GM10266 (cell line): Measurements from ENCODE around the gene CUL5.
A peak's percentile ranks its signal among the peaks of the same experiment; 100 is the strongest.
"Not testable (repeated sequence)": the region's sequence is repeated elsewhere in the genome, so short reads cannot be mapped to it uniquely, and the experiment has no call there.

ENCODE experiments used
- DNase-seq: peaks from one replicate; pipeline ENCODE4 v3.0.0; 2012; ENCODE audit errors: extremely low spot score
- TF ChIP-seq, protein P1 (sequence below): IDR thresholded peaks from 2 replicates; pipeline ENCODE4 v1.5.1; 2012; ENCODE audit warnings: mild to moderate bottlenecking, low read depth; ENCODE audit not compliant: control insufficient read depth, insufficient read depth; ENCODE audit errors: missing control alignments

The CUL5 gene

DNA sequence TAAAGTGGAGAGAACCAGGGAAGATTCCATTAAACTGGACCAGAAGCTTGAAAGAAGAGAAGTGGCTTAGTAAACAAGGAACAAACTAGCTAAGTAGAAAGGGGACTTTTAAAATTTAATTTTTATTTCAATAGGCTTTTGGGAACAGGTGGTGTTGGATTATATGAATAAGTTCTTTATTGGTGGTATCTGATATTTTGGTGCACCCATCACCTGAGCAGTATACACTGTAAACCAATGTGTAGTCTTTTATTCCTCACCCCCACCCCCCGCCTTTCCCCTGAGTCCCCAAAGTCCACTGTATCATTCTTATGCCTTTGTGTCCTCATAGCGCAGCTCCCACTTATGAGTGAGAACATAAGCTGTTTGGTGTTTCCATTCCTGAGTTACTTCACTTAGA is 120.1 kb downstream of the CUL5 start:
- DNase-seq = no peak
- TF ChIP-seq, protein P1, sequence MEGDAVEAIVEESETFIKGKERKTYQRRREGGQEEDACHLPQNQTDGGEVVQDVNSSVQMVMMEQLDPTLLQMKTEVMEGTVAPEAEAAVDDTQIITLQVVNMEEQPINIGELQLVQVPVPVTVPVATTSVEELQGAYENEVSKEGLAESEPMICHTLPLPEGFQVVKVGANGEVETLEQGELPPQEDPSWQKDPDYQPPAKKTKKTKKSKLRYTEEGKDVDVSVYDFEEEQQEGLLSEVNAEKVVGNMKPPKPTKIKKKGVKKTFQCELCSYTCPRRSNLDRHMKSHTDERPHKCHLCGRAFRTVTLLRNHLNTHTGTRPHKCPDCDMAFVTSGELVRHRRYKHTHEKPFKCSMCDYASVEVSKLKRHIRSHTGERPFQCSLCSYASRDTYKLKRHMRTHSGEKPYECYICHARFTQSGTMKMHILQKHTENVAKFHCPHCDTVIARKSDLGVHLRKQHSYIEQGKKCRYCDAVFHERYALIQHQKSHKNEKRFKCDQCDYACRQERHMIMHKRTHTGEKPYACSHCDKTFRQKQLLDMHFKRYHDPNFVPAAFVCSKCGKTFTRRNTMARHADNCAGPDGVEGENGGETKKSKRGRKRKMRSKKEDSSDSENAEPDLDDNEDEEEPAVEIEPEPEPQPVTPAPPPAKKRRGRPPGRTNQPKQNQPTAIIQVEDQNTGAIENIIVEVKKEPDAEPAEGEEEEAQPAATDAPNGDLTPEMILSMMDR = no peak

DNA sequence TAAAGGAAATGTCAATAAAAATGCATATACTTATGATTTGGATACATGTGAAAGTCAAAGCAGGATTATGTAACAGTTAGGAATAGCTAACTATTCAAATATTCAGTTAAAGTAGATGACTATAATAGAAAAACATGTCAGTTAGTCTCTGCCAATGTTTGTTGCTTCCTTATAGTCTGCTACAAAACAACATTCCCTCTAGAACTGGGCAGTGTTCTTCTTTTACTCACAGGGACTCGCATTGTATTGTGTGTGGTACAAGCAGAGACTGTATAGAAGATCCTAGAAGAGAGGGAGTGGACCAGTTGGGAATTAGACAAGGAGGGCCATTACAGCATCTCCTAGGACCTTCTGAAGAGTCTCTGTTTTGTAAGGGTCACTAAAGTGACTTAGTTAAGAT is 123.3 kb downstream of the CUL5 start:
- TF ChIP-seq, protein P1 = no peak
- no peak for DNase-seq

DNA sequence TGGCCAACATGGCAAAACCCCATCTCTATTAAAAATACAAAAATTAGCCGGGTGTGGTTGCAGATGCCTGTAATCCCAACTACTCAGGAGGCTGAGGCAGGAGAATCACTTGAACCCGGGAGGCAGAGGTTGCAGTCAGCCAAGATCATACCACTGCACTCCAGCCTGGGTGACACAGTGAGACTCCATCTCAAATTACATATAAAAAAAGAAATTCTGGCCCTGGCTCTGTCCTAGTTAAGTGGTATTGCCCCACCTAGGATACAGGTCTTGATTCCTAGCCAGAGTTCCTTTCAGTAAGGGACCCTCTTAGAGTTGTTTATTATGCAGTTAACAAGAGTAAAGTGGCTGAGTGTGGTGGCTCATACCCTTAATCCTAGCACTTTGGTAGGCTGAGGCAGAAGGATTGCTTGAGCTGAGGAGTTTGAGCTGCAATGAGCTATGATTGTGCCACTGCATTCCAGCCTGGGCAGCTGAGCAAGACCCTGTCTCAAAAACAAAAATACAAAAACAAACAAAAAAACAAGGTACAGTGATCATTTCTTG is 124.4 kb downstream of the CUL5 start:
- not testable (repeated sequence) for DNase-seq

DNA sequence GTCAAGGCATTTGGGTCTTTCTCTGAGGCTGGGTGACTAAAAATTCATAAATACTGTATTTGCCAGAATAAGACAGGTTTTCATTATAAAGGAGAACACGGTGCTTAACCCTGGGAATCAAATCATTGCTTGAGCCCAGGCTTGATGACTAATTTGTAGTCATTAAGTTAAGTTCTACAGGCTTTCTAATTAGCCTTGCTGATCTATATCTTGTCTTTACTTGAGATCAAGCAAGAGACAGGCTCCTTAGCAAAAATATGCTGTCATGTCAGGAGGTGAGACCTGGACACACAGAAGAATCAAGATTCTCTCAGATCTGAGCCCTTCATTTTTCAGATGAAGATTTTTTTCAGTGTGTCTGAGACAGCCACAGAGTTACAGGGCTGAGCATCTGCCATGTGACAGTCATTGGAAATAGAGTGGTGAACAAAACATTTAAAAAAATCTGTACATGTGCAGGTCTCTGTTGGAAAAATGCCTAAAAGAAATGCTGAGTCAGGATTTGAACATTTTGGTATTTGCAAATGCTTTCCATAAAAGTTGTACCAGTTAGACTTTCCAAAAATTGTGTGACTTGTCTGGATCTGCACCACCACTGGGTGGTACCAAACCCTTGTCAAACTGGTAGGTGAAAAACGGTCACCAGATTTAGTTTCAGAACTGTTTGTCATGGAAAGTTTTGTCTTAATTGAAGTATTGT is 127.3 kb downstream of the CUL5 start:
- TF ChIP-seq, protein P1 = peak; percentile 33
- DNase-seq = no peak

DNA sequence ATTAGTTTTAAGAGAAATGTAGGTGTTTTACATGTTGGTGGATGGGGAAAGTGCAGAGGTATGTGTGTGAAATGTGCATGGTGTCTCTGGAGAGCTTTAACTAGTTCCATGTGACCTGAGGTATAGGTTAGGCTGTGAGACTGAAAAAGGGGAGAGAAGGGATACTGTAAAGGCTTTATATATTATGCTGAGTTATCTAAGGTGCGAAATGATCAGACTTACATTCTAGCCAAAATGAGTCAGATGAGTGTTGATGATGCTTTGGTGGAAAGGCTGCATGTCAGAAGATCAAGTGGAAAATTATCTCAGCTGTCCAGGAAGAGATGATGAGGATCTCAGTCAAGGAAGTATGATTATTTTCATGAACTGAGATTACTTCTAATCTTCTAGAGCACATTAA is 128.5 kb downstream of the CUL5 start:
- TF ChIP-seq, protein P1 = no peak
- no peak for DNase-seq

DNA sequence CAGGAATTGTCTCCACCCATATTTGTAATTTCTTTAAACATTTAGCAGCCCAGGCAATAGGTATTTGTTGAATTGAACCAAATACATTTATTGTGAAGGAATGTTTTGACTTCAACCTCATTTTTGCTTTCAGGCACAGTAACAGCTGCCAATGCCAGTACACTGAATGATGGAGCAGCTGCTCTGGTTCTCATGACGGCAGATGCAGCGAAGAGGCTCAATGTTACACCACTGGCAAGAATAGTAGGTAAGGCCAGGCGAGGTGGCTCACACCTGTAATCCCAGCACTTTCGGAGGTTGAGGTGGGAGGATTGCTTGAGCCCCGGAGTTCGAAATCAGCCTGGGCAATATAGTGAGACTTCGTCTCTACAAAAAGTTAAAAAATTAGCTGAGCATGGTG is 133.6 kb downstream of the CUL5 start:
- DNase-seq = no peak
- TF ChIP-seq, protein P1 = no peak

DNA sequence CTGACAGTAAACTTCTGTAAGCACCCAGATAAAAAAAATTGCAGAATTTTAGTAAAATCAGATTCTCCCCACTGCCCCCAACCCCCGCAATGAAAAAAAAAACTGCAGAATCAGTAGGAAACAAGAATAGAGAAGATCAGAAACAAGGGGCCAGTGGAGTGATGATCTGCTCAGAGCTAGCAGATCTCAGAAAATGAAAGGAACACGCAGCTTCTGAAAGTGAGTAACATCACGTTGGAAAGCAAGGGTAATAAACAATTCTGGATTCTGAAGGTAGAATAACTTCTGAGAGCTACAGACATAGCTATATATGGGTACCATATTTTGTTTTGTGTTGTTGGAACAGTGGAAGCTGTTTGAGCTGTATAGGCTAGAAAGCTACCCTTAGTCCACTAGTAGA is 135.9 kb downstream of the CUL5 start:
- TF ChIP-seq, protein P1 = no peak
- no peak for DNase-seq
